Measurements from ENCODE around the gene C5orf47. TPM values are rescaled to one million over a fixed set of nuclear protein-coding genes. Genes with fewer than 3 reads are reported as not detected.

C5orf47 gene
- total and polyA plus RNA-seq, 4 donors = 0.06 to 0.10 (median 0.09) TPM; not detected in 1

- Histone ChIP-seq H3K27ac (ENCODE audit: low read depth in 1 of 2, low read length in 1 of 2) (no peak overlapping the region), H3K36me3 (ENCODE audit: control insufficient read depth in 4 of 4, insufficient read depth in 4 of 4, low read length in 4 of 4) (no peaks in the 10 kb centered on the region), H3K9ac (ENCODE audit: insufficient read depth in 1 of 2, low read length in 2 of 2) (no peak overlapping the region), H3K4me3 (no peak overlapping the region), H3K4me1 (ENCODE audit: control insufficient read depth in 5 of 5, insufficient read depth in 5 of 5, low read length in 5 of 5) (no peaks in the 10 kb centered on the region), H3K9me3 (ENCODE audit: control insufficient read depth in 4 of 4, insufficient read depth in 3 of 4, low read length in 3 of 4) (peaks cover 0 to 6% (median 0%) of the 10 kb centered on the region in 4 donors), H3K27me3 (ENCODE audit: control insufficient read depth in 3 of 3, insufficient read depth in 3 of 3, low read length in 2 of 3) (no peaks in the 10 kb centered on the region)
- TF ChIP-seq, protein P1, sequence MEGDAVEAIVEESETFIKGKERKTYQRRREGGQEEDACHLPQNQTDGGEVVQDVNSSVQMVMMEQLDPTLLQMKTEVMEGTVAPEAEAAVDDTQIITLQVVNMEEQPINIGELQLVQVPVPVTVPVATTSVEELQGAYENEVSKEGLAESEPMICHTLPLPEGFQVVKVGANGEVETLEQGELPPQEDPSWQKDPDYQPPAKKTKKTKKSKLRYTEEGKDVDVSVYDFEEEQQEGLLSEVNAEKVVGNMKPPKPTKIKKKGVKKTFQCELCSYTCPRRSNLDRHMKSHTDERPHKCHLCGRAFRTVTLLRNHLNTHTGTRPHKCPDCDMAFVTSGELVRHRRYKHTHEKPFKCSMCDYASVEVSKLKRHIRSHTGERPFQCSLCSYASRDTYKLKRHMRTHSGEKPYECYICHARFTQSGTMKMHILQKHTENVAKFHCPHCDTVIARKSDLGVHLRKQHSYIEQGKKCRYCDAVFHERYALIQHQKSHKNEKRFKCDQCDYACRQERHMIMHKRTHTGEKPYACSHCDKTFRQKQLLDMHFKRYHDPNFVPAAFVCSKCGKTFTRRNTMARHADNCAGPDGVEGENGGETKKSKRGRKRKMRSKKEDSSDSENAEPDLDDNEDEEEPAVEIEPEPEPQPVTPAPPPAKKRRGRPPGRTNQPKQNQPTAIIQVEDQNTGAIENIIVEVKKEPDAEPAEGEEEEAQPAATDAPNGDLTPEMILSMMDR (IDR thresholded peaks at IDR 0.05; ENCODE audit: control extremely low read depth, extremely low read depth) = no peak
- 95 to 96% methylated on average over 39 to 41 of the region's 41 CpGs for WGBS, 2 donors
- DNase-seq (no peak), ATAC-seq (ENCODE audit: insufficient read depth, low FRiP score) (no peak)
Observed at GRCh38 chr5:173989432-173990082, 587 bp downstream of the C5orf47 start.

DNA sequence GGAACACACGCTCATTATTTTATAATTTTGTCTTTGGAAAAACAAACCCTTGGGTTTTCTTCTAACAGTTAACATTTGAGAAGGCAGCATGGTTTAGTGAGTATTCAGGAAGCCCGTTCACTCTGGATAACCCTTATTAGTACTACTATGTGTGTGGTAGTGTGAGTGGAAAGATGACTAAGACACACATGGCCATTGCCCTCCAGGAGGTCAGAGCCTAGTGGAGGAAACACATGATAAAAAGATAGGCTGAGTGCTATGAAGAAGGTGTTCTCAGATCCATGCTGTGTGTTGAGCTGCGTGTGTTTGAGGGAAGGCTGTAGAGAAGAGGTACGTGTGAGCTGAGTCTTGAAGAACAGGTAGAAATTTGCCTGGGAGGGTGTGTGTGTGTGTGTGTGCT lies 8.4 kb downstream of the C5orf47 start:
- no peak overlapping the region for H3K9ac ChIP-seq (ENCODE audit: insufficient read depth in 1 of 2, low read length in 2 of 2)
- no peak overlapping the region for H3K4me3 ChIP-seq
- H3K27ac ChIP-seq (ENCODE audit: low read depth in 1 of 2, low read length in 1 of 2) = no peak overlapping the region
- ATAC-seq (ENCODE audit: insufficient read depth, low FRiP score) (no peak), DNase-seq (peak in 1 of 3 donors; percentile 13)
- H3K4me1 ChIP-seq (ENCODE audit: control insufficient read depth in 5 of 5, insufficient read depth in 5 of 5, low read length in 5 of 5) = peaks cover 0 to 41% (median 9%) of the 10 kb centered on the region in 5 donors
- H3K27me3 ChIP-seq (ENCODE audit: control insufficient read depth in 3 of 3, insufficient read depth in 3 of 3, low read length in 2 of 3) = no peaks in the 10 kb centered on the region
- no peaks in the 10 kb centered on the region for H3K36me3 ChIP-seq (ENCODE audit: control insufficient read depth in 4 of 4, insufficient read depth in 4 of 4, low read length in 4 of 4)
- TF ChIP-seq, protein P1 (IDR thresholded peaks at IDR 0.05; ENCODE audit: control extremely low read depth, extremely low read depth) = no peak
- H3K9me3 ChIP-seq (ENCODE audit: control insufficient read depth in 4 of 4, insufficient read depth in 3 of 4, low read length in 3 of 4) = no peaks in the 10 kb centered on the region
- WGBS, 2 donors = 75 to 89% methylated on average over 4 of the region's 4 CpGs

GRCh38 chr5:173998531-173998930 lies 9.6 kb downstream of the C5orf47 start:
- H3K27me3 ChIP-seq (ENCODE audit: control insufficient read depth in 3 of 3, insufficient read depth in 3 of 3, low read length in 2 of 3) = no peaks in the 10 kb centered on the region
- TF ChIP-seq, protein P1 (IDR thresholded peaks at IDR 0.05; ENCODE audit: control extremely low read depth, extremely low read depth) = no peak
- DNase-seq = peak; percentile 75 to 96 (median 93)

More at GRCh38 chr5:173998531-173998930, 9.6 kb downstream of the C5orf47 start:
- no peaks in the 10 kb centered on the region for H3K36me3 ChIP-seq (ENCODE audit: control insufficient read depth in 4 of 4, insufficient read depth in 4 of 4, low read length in 4 of 4)
- no peaks in the 10 kb centered on the region for H3K9me3 ChIP-seq (ENCODE audit: control insufficient read depth in 4 of 4, insufficient read depth in 3 of 4, low read length in 3 of 4)
- ATAC-seq (ENCODE audit: insufficient read depth, low FRiP score) = no peak
- no peak overlapping the region for H3K27ac ChIP-seq (ENCODE audit: low read depth in 1 of 2, low read length in 1 of 2)
- H3K9ac ChIP-seq (ENCODE audit: insufficient read depth in 1 of 2, low read length in 2 of 2) = no peak overlapping the region
- WGBS, 2 donors = 52 to 67% methylated on average over 4 of the region's 4 CpGs
- no peak overlapping the region for H3K4me3 ChIP-seq
- peaks cover 0 to 48% (median 9%) of the 10 kb centered on the region in 5 donors for H3K4me1 ChIP-seq (ENCODE audit: control insufficient read depth in 5 of 5, insufficient read depth in 5 of 5, low read length in 5 of 5)
